Endothelial cell of umbilical vein (primary cell): ENCODE data around the gene TTLL12. TPM values are rescaled to one million over a fixed set of nuclear protein-coding genes. Genes with fewer than 3 reads are reported as not detected.

ENCODE experiments used
- BruUV-seq: library from RNA; stranded (reverse); fragments of 400-500 nt; replicated peaks from 2 replicates; lab custom pipeline; 2021; lab: Mats Ljungman, UMichigan
- CTCF ChIA-PET: fragments of 300-600, 350-600 bp; sonication (Branson Sonifier 250); formaldehyde crosslinking; loops from one replicate; lab custom pipeline; 2021; ENCODE audit warnings: antibody characterized with exemption, inconsistent platforms; lab: Charles Lee
- POLR2A ChIA-PET: fragments of 300-600, 350-600 bp; sonication (Branson Sonifier 250); formaldehyde crosslinking; loops from one replicate; lab custom pipeline; 2021; ENCODE audit warnings: antibody characterized with exemption, inconsistent platforms; lab: Charles Lee
- DNase-seq: peaks from one replicate; pipeline ENCODE4 v3.0.0-alpha.2; 2011; ENCODE audit warnings: low read depth, low spot score
- FAIRE-seq: peaks from 2 replicates; lab custom pipeline; 2011; peaks lifted over from hg19 to GRCh38; lab: Jason Lieb, UNC
- H2AFZ ChIP-seq: 2 replicates; pipeline ENCODE4 v1.6.0; 2012; ENCODE audit warnings: low read depth, low read length, control low read depth, inconsistent platforms
- H3K27ac ChIP-seq: 2 replicates; pipeline ENCODE4 v1.5.1; 2011; ENCODE audit warnings: low read depth, mild to moderate bottlenecking, control low read depth, low read length, moderate library complexity; ENCODE audit not compliant: insufficient read depth
- H3K27me3 ChIP-seq, 2 experiments: 2 replicates each; pipeline versions ENCODE4 v1.6.0 to v1.6.1; 2011; ENCODE audit warnings: low read length in 2 of 2, mixed read lengths in 1 of 2; ENCODE audit not compliant: control insufficient read depth in 2 of 2, insufficient read depth in 2 of 2
- H3K36me3 ChIP-seq, 2 experiments: 2 replicates in 1 of 2; 3 replicates in 1 of 2; pipeline ENCODE4 v1.5.1; 2011; ENCODE audit warnings: low read length in 2 of 2, mild to moderate bottlenecking in 1 of 2, moderate library complexity in 1 of 2; ENCODE audit not compliant: control insufficient read depth in 2 of 2, insufficient read depth in 2 of 2; ENCODE audit errors: extremely low read depth in 1 of 2
- H3K4me1 ChIP-seq: 3 replicates; pipeline ENCODE4 v1.5.1; 2011; ENCODE audit warnings: mild to moderate bottlenecking, low read length; ENCODE audit not compliant: control insufficient read depth, insufficient read depth; ENCODE audit errors: extremely low read depth
- H3K4me2 ChIP-seq: 2 replicates; pipeline ENCODE4 v1.6.1; 2011; ENCODE audit warnings: low read length, control low read depth, mixed read lengths; ENCODE audit not compliant: insufficient read depth
- H3K4me3 ChIP-seq, 3 experiments: fragments of 200-600 bp in 1 of 3; sonication (generic), shearing (Covaris generic) in 1 of 3; replicated peaks in 1 of 3; 2 replicates each; pipeline ENCODE4 v1.5.1; 2011 to 2016; ENCODE audit warnings: control low read depth in 3 of 3, low read length in 3 of 3, mild to moderate bottlenecking in 2 of 3, inconsistent platforms in 1 of 3, low read depth in 1 of 3, moderate library complexity in 1 of 3; ENCODE audit not compliant: insufficient read depth in 1 of 3
- H3K79me2 ChIP-seq: 2 replicates; pipeline ENCODE4 v1.6.0; 2012; ENCODE audit warnings: low read length, inconsistent platforms; ENCODE audit not compliant: control insufficient read depth, insufficient read depth
- H3K9ac ChIP-seq: replicated peaks from 2 replicates; pipeline ENCODE3; 2011; ENCODE audit warnings: low read length, control low read depth; ENCODE audit not compliant: insufficient read depth; ENCODE audit errors: extremely low read depth
- H3K9me1 ChIP-seq: replicated peaks from 3 replicates; pipeline ENCODE4 v1.6.0; 2011; ENCODE audit warnings: mild to moderate bottlenecking, low read length; ENCODE audit not compliant: control insufficient read depth, insufficient read depth; ENCODE audit errors: extremely low read depth
- H3K9me3 ChIP-seq: replicated peaks from 2 replicates; pipeline ENCODE4 v1.5.1; 2012; ENCODE audit warnings: low read length, inconsistent platforms; ENCODE audit not compliant: control insufficient read depth, insufficient read depth
- H4K20me1 ChIP-seq: replicated peaks from 2 replicates; pipeline ENCODE3; 2011; ENCODE audit warnings: mild to moderate bottlenecking, low read length; ENCODE audit not compliant: control insufficient read depth, insufficient read depth; ENCODE audit errors: extremely low read depth
- CTCF ChIP-seq, 2 donors: IDR thresholded peaks; 1 replicate in 1 of 2; 2 replicates in 1 of 2; pipeline ENCODE4 v1.5.1; 2011; ENCODE audit warnings: low read length in 2 of 2, mild to moderate bottlenecking in 2 of 2, moderate library complexity in 2 of 2, control low read depth in 1 of 2, inconsistent platforms in 1 of 2, low read depth in 1 of 2; ENCODE audit not compliant: insufficient read depth in 1 of 2; ENCODE audit errors: extremely low read depth in 1 of 2
- EZH2 ChIP-seq: IDR thresholded peaks from 2 replicates; pipeline ENCODE4 v1.6.1; 2012; ENCODE audit warnings: borderline replicate concordance, low read depth, mild to moderate bottlenecking, moderate library complexity, low read length, inconsistent platforms; ENCODE audit not compliant: severe bottlenecking
- FOS ChIP-seq: IDR thresholded peaks from 2 replicates; pipeline ENCODE4 v1.6.1; 2011; ENCODE audit warnings: mild to moderate bottlenecking, low read length, moderate library complexity, borderline replicate concordance; ENCODE audit not compliant: insufficient read depth
- GATA2 ChIP-seq: IDR thresholded peaks from 2 replicates; pipeline ENCODE4 v1.7.0; 2011; ENCODE audit warnings: low read depth, mild to moderate bottlenecking, moderate library complexity, mixed read lengths, low read length; ENCODE audit not compliant: insufficient read length, insufficient read depth
- JUN ChIP-seq: IDR thresholded peaks from 2 replicates; pipeline ENCODE4 v1.6.1; 2011; ENCODE audit warnings: borderline replicate concordance, low read depth; ENCODE audit not compliant: insufficient read length, insufficient read depth
- MAX ChIP-seq: IDR thresholded peaks from 2 replicates; pipeline ENCODE4 v1.6.1; 2011; ENCODE audit not compliant: insufficient read depth, insufficient read length
- MYC ChIP-seq: IDR thresholded peaks from one replicate; pipeline ENCODE4 v1.6.1; 2011; ENCODE audit warnings: mild to moderate bottlenecking, low read depth, low read length
- POLR2A ChIP-seq: IDR thresholded peaks from 2 replicates; pipeline ENCODE4 v1.6.1; 2012; ENCODE audit warnings: low read depth, mild to moderate bottlenecking, control low read depth, low read length
- POLR2AphosphoS5 ChIP-seq: IDR thresholded peaks from 2 replicates; pipeline ENCODE4 v1.6.1; 2012; ENCODE audit warnings: low read depth, mild to moderate bottlenecking, control low read depth, low read length, moderate library complexity; ENCODE audit not compliant: insufficient read depth
- dilution Hi-C: fragments of 300-500 bp; cut with MboI; formaldehyde crosslinking; loops from one replicate; pipeline ENCODE4 v1.15.0; 2019; ENCODE audit warnings: low sequenced_read_pairs; ENCODE audit not compliant: extremely low pct_ligation_motif_present
- intact Hi-C: fragments of 100-400 bp; cut with micrococcal nuclease; formaldehyde crosslinking; loops from one replicate; pipeline ENCODE4 v1.10.0; 2022
- polyA plus RNA-seq, 4 experiments: library from polyadenylated mRNA; depleted of rRNA in 3 of 4; stranded (reverse) in 3 of 4; unstranded in 1 of 4; fragments of >200 nt; gene quantifications; 2 replicates each; pipeline versions ENCODE4 v1.2.1 to v1.2.3, GENCODE V29; 2011 to 2012; ENCODE audit warnings: missing spikeins in 1 of 4
- total RNA-seq: library from RNA; stranded (reverse); gene quantifications from 2 replicates; pipeline ENCODE4 v1.2.3, GENCODE V29; 2021

Gene TTLL12
- total and polyA plus RNA-seq, 2 donors (not counting 3 experiments of a cell fraction or from before 2014, with no cell fraction given): 26.2 to 36.5 TPM

GRCh38 chr22:43220625-43221380 lies 33.9 kb upstream of the TTLL12 start:
- intact Hi-C loops: no loop called here
- CTCF ChIA-PET: no interaction called here
- POLR2A ChIA-PET: no interaction called here
- no peak for FAIRE-seq
- Histone ChIP-seq H3K9me1 (no peaks in the 10 kb centered on the region), H3K27ac (no peak overlapping the region), H3K4me1 (no peaks in the 10 kb centered on the region), H2AFZ (no peak overlapping the region), H3K79me2 (no peaks in the 10 kb centered on the region), H3K4me2 (no peak overlapping the region), H4K20me1 (no peaks in the 10 kb centered on the region), H3K9me3 (no peaks in the 10 kb centered on the region), H3K36me3 (no peaks in the 10 kb centered on the region), H3K9ac (no peak overlapping the region), H3K4me3 (no peak overlapping the region), H3K27me3 (no peaks in the 10 kb centered on the region)
- dilution Hi-C loops: no loop called here
- BruUV-seq: no TSS peak
- DNase-seq: no peak
- no peak for TF ChIP-seq CTCF (IDR thresholded peaks at IDR 0.05; ENCODE audit: extremely low read depth in 1 of 2, insufficient read depth in 1 of 2, low read depth in 1 of 2, low read length in 2 of 2)
- no peak for TF ChIP-seq POLR2AphosphoS5
- TF ChIP-seq JUN: no peak
- no peak for TF ChIP-seq FOS
- no peak for TF ChIP-seq GATA2
- TF ChIP-seq MAX: no peak
- no peak for TF ChIP-seq POLR2A
- TF ChIP-seq EZH2: no peak
- no peak for TF ChIP-seq MYC
